GM21390 (cell line): ENCODE data around the gene STXBP3.

Experiments
- ATAC-seq: cut with Tn5 transposase; IDR thresholded peaks from one replicate; pipeline ENCODE4 v1.9.1; 2021; ENCODE audit not compliant: unreplicated experiment

The STXBP3 gene

GRCh38 chr1:108801101-108801500 lies 54.6 kb downstream of the STXBP3 start:
- no peak for ATAC-seq

GRCh38 chr1:108803548-108803947 lies 57.1 kb downstream of the STXBP3 start:
- no peak for ATAC-seq

GRCh38 chr1:108808438-108808837 lies 62.0 kb downstream of the STXBP3 start:
- ATAC-seq: no peak

GRCh38 chr1:108811611-108812010 lies 65.1 kb downstream of the STXBP3 start:
- no peak for ATAC-seq

GRCh38 chr1:108813326-108813725 lies 66.9 kb downstream of the STXBP3 start:
- no peak for ATAC-seq

- no peak for ATAC-seq
Observed at GRCh38 chr1:108814343-108815125, 68.1 kb downstream of the STXBP3 start.

GRCh38 chr1:108815566-108815965 lies 69.1 kb downstream of the STXBP3 start:
- no peak for ATAC-seq

- ATAC-seq: no peak
Observed at GRCh38 chr1:108816049-108816893, 69.8 kb downstream of the STXBP3 start.

GRCh38 chr1:108817016-108817415 lies 70.5 kb downstream of the STXBP3 start:
- ATAC-seq: no peak

GRCh38 chr1:108817811-108818210 lies 71.3 kb downstream of the STXBP3 start:
- ATAC-seq: no peak

GRCh38 chr1:108819878-108820277 lies 73.4 kb downstream of the STXBP3 start:
- no peak for ATAC-seq

- no peak for ATAC-seq
Observed at GRCh38 chr1:108823632-108824031, 77.2 kb downstream of the STXBP3 start.

- ATAC-seq: no peak
Observed at GRCh38 chr1:108824051-108824450, 77.6 kb downstream of the STXBP3 start.

- no peak for ATAC-seq
Observed at GRCh38 chr1:108826081-108826635, 79.7 kb downstream of the STXBP3 start.

GRCh38 chr1:108828074-108828961 lies 81.8 kb downstream of the STXBP3 start:
- ATAC-seq: no peak

- ATAC-seq: no peak
Observed at GRCh38 chr1:108829498-108829916, 83.0 kb downstream of the STXBP3 start.

- ATAC-seq: no peak
Observed at GRCh38 chr1:108830119-108831008, 83.9 kb downstream of the STXBP3 start.

GRCh38 chr1:108831225-108831624 lies 84.8 kb downstream of the STXBP3 start:
- ATAC-seq: no peak

- ATAC-seq: no peak
Observed at GRCh38 chr1:108832929-108833328, 86.5 kb downstream of the STXBP3 start.

- no peak for ATAC-seq
Observed at GRCh38 chr1:108841703-108842102, 95.2 kb downstream of the STXBP3 start.
